ENCODE measurements around the gene IL1RAPL1.

Gene IL1RAPL1

GRCh38 chrX:29834311-29834710 lies 1247.1 kb downstream of the IL1RAPL1 start:
- no peak for DNase-seq

GRCh38 chrX:29834764-29835163 lies 1247.5 kb downstream of the IL1RAPL1 start:
- no peak for DNase-seq

- peak; percentile 21 for DNase-seq
Observed at GRCh38 chrX:29841750-29842149, 1254.5 kb downstream of the IL1RAPL1 start.

- no peak for DNase-seq
Observed at GRCh38 chrX:29842552-29842951, 1255.3 kb downstream of the IL1RAPL1 start.

GRCh38 chrX:29851857-29852605 lies 1264.8 kb downstream of the IL1RAPL1 start:
- no peak for DNase-seq

- no peak for DNase-seq
Observed at GRCh38 chrX:29852767-29853166, 1265.5 kb downstream of the IL1RAPL1 start.

- DNase-seq: no peak
Observed at GRCh38 chrX:29858714-29859113, 1271.5 kb downstream of the IL1RAPL1 start.

GRCh38 chrX:29862126-29862677 lies 1275.0 kb downstream of the IL1RAPL1 start:
- DNase-seq: no peak

- peak; percentile 5 for DNase-seq
Observed at GRCh38 chrX:29867971-29868370, 1280.7 kb downstream of the IL1RAPL1 start.

- no peak for DNase-seq
Observed at GRCh38 chrX:29869837-29870236, 1282.6 kb downstream of the IL1RAPL1 start.

GRCh38 chrX:29870608-29871007 lies 1283.4 kb downstream of the IL1RAPL1 start:
- DNase-seq: no peak

- peak; percentile 21 for DNase-seq
Observed at GRCh38 chrX:29872831-29873230, 1285.6 kb downstream of the IL1RAPL1 start.

GRCh38 chrX:29876733-29877132 lies 1289.5 kb downstream of the IL1RAPL1 start:
- no peak for DNase-seq

- no peak for DNase-seq
Observed at GRCh38 chrX:29880977-29881376, 1293.7 kb downstream of the IL1RAPL1 start.

GRCh38 chrX:29890004-29890403 lies 1302.8 kb downstream of the IL1RAPL1 start:
- DNase-seq: no peak

- DNase-seq: no peak
Observed at GRCh38 chrX:29890646-29891200, 1303.5 kb downstream of the IL1RAPL1 start.

GRCh38 chrX:29902004-29902403 lies 1314.8 kb downstream of the IL1RAPL1 start:
- no peak for DNase-seq

GRCh38 chrX:29903360-29903759 lies 1316.1 kb downstream of the IL1RAPL1 start:
- no peak for DNase-seq

GRCh38 chrX:29911673-29912072 lies 1324.4 kb downstream of the IL1RAPL1 start:
- no peak for DNase-seq

- DNase-seq: no peak
Observed at GRCh38 chrX:29913647-29914046, 1326.4 kb downstream of the IL1RAPL1 start.

- peak; percentile 3 for DNase-seq
Observed at GRCh38 chrX:29922607-29923006, 1335.4 kb downstream of the IL1RAPL1 start.

GRCh38 chrX:29926056-29926455 lies 1338.8 kb downstream of the IL1RAPL1 start:
- DNase-seq: no peak

- DNase-seq: no peak
Observed at GRCh38 chrX:29926659-29927058, 1339.4 kb downstream of the IL1RAPL1 start.

- no peak for DNase-seq
Observed at GRCh38 chrX:29935455-29935854, 1348.2 kb downstream of the IL1RAPL1 start.
